IMR-90 (cell line): ENCODE data around the gene PRAC1. TPM values are rescaled to one million over a fixed set of nuclear protein-coding genes. Genes with fewer than 3 reads are reported as not detected.

Source experiments
- ATAC-seq: fragments of 200-7000 bp; cut with Tn5 transposase; 2 replicates; pipeline ENCODE4 v1.9.1; 2020; ENCODE audit warnings: low read depth, mild to moderate bottlenecking, moderate library complexity
- BruUV-seq: library from RNA; stranded (reverse); fragments of 400-500 nt; replicated peaks from 2 replicates; lab custom pipeline; 2021; lab: Mats Ljungman, UMichigan
- CTCF ChIA-PET: fragments of 300-600 bp; formaldehyde crosslinking; extraction: SDS; loops from one replicate; lab custom pipeline; 2021; ENCODE audit warnings: antibody characterized with exemption; lab: Yijun Ruan, JAX
- POLR2A ChIA-PET: fragments of 300-600 bp; sonication (Branson Sonifier 250); formaldehyde crosslinking; loops from one replicate; lab custom pipeline; 2022; ENCODE audit warnings: antibody characterized with exemption; ENCODE audit not compliant: unreplicated experiment; lab: Charles Lee
- DNase-seq: peaks from one replicate; pipeline ENCODE4 v3.0.0; 2013
- H2AFZ ChIP-seq: replicated peaks from 2 replicates; pipeline ENCODE3; 2013; ENCODE audit warnings: low read length, mild to moderate bottlenecking; ENCODE audit not compliant: poor library complexity
- H2AK5ac ChIP-seq: 2 replicates; pipeline ENCODE4 v1.6.1; 2013; ENCODE audit warnings: low read depth, low read length, inconsistent platforms
- H2AK9ac ChIP-seq: replicated peaks from 2 replicates; pipeline ENCODE3; 2013; ENCODE audit warnings: mild to moderate bottlenecking, low read depth, low read length, moderate library complexity; ENCODE audit not compliant: poor library complexity
- H2BK120ac ChIP-seq: 2 replicates; pipeline ENCODE4 v1.6.1; 2013; ENCODE audit warnings: low read depth, low read length, inconsistent platforms
- H2BK15ac ChIP-seq: 3 replicates; pipeline ENCODE4 v1.6.1; 2013; ENCODE audit warnings: low read depth, low read length, inconsistent platforms
- H2BK20ac ChIP-seq: 2 replicates; pipeline ENCODE4 v1.6.1; 2013; ENCODE audit warnings: low read depth, mild to moderate bottlenecking, inconsistent platforms, low read length, moderate library complexity
- H2BK5ac ChIP-seq: 2 replicates; pipeline ENCODE4 v1.6.1; 2013; ENCODE audit warnings: mild to moderate bottlenecking, low read depth, low read length, inconsistent platforms; ENCODE audit not compliant: poor library complexity, severe bottlenecking
- H3K14ac ChIP-seq: replicated peaks from 2 replicates; pipeline ENCODE4 v1.6.1; 2013; ENCODE audit warnings: low read depth, low read length, inconsistent platforms
- H3K18ac ChIP-seq: 2 replicates; pipeline ENCODE4 v1.6.1; 2013; ENCODE audit warnings: low read depth, low read length, control low read depth
- H3K23ac ChIP-seq: 2 replicates; pipeline ENCODE4 v1.6.1; 2013; ENCODE audit warnings: low read depth, low read length, inconsistent platforms
- H3K27ac ChIP-seq: 2 replicates; pipeline ENCODE4 v1.5.1; 2013; ENCODE audit warnings: mild to moderate bottlenecking, control low read depth, low read length; ENCODE audit not compliant: insufficient read depth
- H3K27me3 ChIP-seq: 2 replicates; pipeline ENCODE4 v1.6.1; 2013; ENCODE audit warnings: low read length; ENCODE audit not compliant: control insufficient read depth, insufficient read depth
- H3K36me3 ChIP-seq: 2 replicates; pipeline ENCODE4 v1.6.1; 2013; ENCODE audit warnings: low read length, mixed read lengths; ENCODE audit not compliant: control insufficient read depth, insufficient read depth
- H3K4ac ChIP-seq: 2 replicates; pipeline ENCODE4 v1.6.1; 2013; ENCODE audit warnings: low read depth, low read length, inconsistent platforms
- H3K4me1 ChIP-seq: 2 replicates; pipeline ENCODE4 v1.6.1; 2013; ENCODE audit warnings: low read length, mixed read lengths; ENCODE audit not compliant: control insufficient read depth, insufficient read depth
- H3K4me2 ChIP-seq: 2 replicates; pipeline ENCODE4 v1.6.1; 2013; ENCODE audit warnings: low read depth, mild to moderate bottlenecking, control low read depth, low read length, moderate library complexity
- H3K4me3 ChIP-seq: 2 replicates; pipeline ENCODE4 v1.5.1; 2013; ENCODE audit warnings: low read depth, mild to moderate bottlenecking, control low read depth, low read length, moderate library complexity; ENCODE audit not compliant: insufficient read depth
- H3K56ac ChIP-seq: 2 replicates; pipeline ENCODE4 v1.6.1; 2013; ENCODE audit warnings: low read length, inconsistent platforms; ENCODE audit not compliant: insufficient read depth; ENCODE audit errors: extremely low read depth
- H3K79me1 ChIP-seq, 2 experiments: 2 replicates each; pipeline ENCODE4 v1.6.1; 2013; ENCODE audit warnings: low read length in 2 of 2, inconsistent platforms in 1 of 2, low read depth in 1 of 2
- H3K9ac ChIP-seq: 2 replicates; pipeline ENCODE4 v1.6.1; 2013; ENCODE audit warnings: low read depth, low read length, control low read depth
- H3K9me1 ChIP-seq: 2 replicates; pipeline ENCODE4 v1.6.1; 2013; ENCODE audit warnings: low read length, inconsistent platforms; ENCODE audit not compliant: insufficient read depth
- H3K9me3 ChIP-seq: 2 replicates; pipeline ENCODE4 v1.6.1; 2013; ENCODE audit warnings: low read length; ENCODE audit not compliant: control insufficient read depth, insufficient read depth
- H4K20me1 ChIP-seq: 2 replicates; pipeline ENCODE4 v1.6.1; 2013; ENCODE audit warnings: low read length, inconsistent platforms; ENCODE audit not compliant: insufficient read depth
- H4K5ac ChIP-seq: 2 replicates; pipeline ENCODE4 v1.6.1; 2013; ENCODE audit warnings: mild to moderate bottlenecking, low read depth, low read length, control low read depth
- H4K8ac ChIP-seq, 2 experiments: 2 replicates each; pipeline ENCODE4 v1.6.1; 2013; ENCODE audit warnings: low read depth in 2 of 2, low read length in 2 of 2, control low read depth in 1 of 2, inconsistent platforms in 1 of 2
- H4K91ac ChIP-seq: 2 replicates; pipeline ENCODE4 v1.6.1; 2013; ENCODE audit warnings: low read depth, low read length, inconsistent platforms; ENCODE audit not compliant: insufficient read depth
- BHLHE40 ChIP-seq: fragments of 150-350 bp; IDR thresholded peaks from 2 replicates; pipeline ENCODE4 v1.6.1; 2016; ENCODE audit warnings: mild to moderate bottlenecking, low read depth, low read length
- CEBPB ChIP-seq: IDR thresholded peaks from 2 replicates; pipeline ENCODE4 v1.6.1; 2012; ENCODE audit warnings: low read depth, low read length, improper control_type of control experiment
- CHD1 ChIP-seq: IDR thresholded peaks from 2 replicates; pipeline ENCODE4 v1.6.1; 2012; ENCODE audit warnings: low read depth, low read length, improper control_type of control experiment
- FOS ChIP-seq: fragments of 150-350 bp; IDR thresholded peaks from 2 replicates; pipeline ENCODE4 v1.6.1; 2016; ENCODE audit warnings: low read depth, low read length
- MAFK ChIP-seq: IDR thresholded peaks from 2 replicates; pipeline ENCODE4 v1.6.1; 2012; ENCODE audit warnings: low read depth, low read length, improper control_type of control experiment
- MAZ ChIP-seq: IDR thresholded peaks from 2 replicates; pipeline ENCODE4 v1.6.1; 2012; ENCODE audit warnings: low read depth, mild to moderate bottlenecking, low read length, improper control_type of control experiment, moderate library complexity, borderline replicate concordance
- MXI1 ChIP-seq: IDR thresholded peaks from 2 replicates; pipeline ENCODE4 v1.6.1; 2012; ENCODE audit warnings: low read depth, mild to moderate bottlenecking, low read length, moderate library complexity, borderline replicate concordance
- NFE2L2 ChIP-seq: fragments of 150-350 bp; IDR thresholded peaks from 2 replicates; pipeline ENCODE4 v1.6.1; 2016; ENCODE audit warnings: low read depth, mild to moderate bottlenecking, low read length
- RAD21 ChIP-seq: IDR thresholded peaks from 2 replicates; pipeline ENCODE4 v1.6.1; 2012; ENCODE audit warnings: low read length, improper control_type of control experiment
- RCOR1 ChIP-seq: IDR thresholded peaks from 2 replicates; pipeline ENCODE4 v1.6.1; 2012; ENCODE audit warnings: mild to moderate bottlenecking, low read length, improper control_type of control experiment; ENCODE audit not compliant: insufficient replicate concordance
- RFX5 ChIP-seq: IDR thresholded peaks from 2 replicates; pipeline ENCODE4 v1.8.0; 2012; ENCODE audit warnings: low read depth, mild to moderate bottlenecking, low read length, moderate library complexity
- SMC3 ChIP-seq: fragments of 150-350 bp; IDR thresholded peaks from 2 replicates; pipeline ENCODE4 v1.6.1; 2016; ENCODE audit warnings: low read depth, mild to moderate bottlenecking, antibody characterized with exemption, low read length, moderate library complexity
- WGBS, 2 experiments: methylation state at CpG; one replicate each; pipeline versions ENCODE4 v1.1.5 to v1.1.7; 2013; ENCODE audit warnings: missing lambda C conversion rate in 2 of 2; ENCODE audit not compliant: insufficient read length in 1 of 2; ENCODE audit errors: extremely low coverage in 2 of 2; 5-methylcytosine and 5-hydroxymethylcytosine counted together
- dilution Hi-C: fragments of 300-500 bp; cut with HindIII; formaldehyde crosslinking; loops from one replicate; pipeline ENCODE4 v1.14.3; 2018; ENCODE audit warnings: low sequenced_read_pairs; ENCODE audit not compliant: unreplicated experiment
- in situ Hi-C: fragments of 300-500 bp; cut with MboI; formaldehyde crosslinking; loops from 3 replicates; pipeline ENCODE4 v1.14.3; 2019; ENCODE audit warnings: low sequenced_read_pairs, inconsistent platforms, mixed read lengths
- intact Hi-C: fragments of 100-400 bp; cut with micrococcal nuclease; formaldehyde crosslinking; loops from 2 replicates; pipeline ENCODE4 v1.10.0; 2022
- polyA plus RNA-seq, 3 experiments: library from polyadenylated mRNA; depleted of rRNA; stranded (reverse); fragments of >200 nt; gene quantifications; 2 replicates each; pipeline ENCODE4 v1.2.3, GENCODE V29; 2012; ENCODE audit warnings: low replicate concordance in 1 of 3
- total RNA-seq: library from RNA; depleted of rRNA; stranded (reverse); fragments of >200 nt; gene quantifications from 2 replicates; pipeline ENCODE4 v1.2.3, GENCODE V29; 2012
- TF ChIP-seq, protein P1 (sequence below): fragments of 150-350 bp; IDR thresholded peaks from 2 replicates; pipeline ENCODE4 v1.6.1; 2017; ENCODE audit warnings: mild to moderate bottlenecking, antibody characterized with exemption, low read length, low read depth
- TF ChIP-seq, protein P2 (sequence below): fragments of 150-350 bp; IDR thresholded peaks from 2 replicates; pipeline ENCODE4 v1.6.1; 2016; ENCODE audit warnings: low read depth, mild to moderate bottlenecking, low read length, moderate library complexity, borderline replicate concordance
- TF ChIP-seq, protein P3 (sequence below): conservative IDR thresholded peaks from 2 replicates; pipeline ENCODE4 v1.5.1; 2012; ENCODE audit warnings: mild to moderate bottlenecking, low read depth, low read length, improper control_type of control experiment

The PRAC1 gene
- total and polyA plus RNA-seq, 2 of the 4 experiments (the other 2 are of a cell fraction): not detected

DNA sequence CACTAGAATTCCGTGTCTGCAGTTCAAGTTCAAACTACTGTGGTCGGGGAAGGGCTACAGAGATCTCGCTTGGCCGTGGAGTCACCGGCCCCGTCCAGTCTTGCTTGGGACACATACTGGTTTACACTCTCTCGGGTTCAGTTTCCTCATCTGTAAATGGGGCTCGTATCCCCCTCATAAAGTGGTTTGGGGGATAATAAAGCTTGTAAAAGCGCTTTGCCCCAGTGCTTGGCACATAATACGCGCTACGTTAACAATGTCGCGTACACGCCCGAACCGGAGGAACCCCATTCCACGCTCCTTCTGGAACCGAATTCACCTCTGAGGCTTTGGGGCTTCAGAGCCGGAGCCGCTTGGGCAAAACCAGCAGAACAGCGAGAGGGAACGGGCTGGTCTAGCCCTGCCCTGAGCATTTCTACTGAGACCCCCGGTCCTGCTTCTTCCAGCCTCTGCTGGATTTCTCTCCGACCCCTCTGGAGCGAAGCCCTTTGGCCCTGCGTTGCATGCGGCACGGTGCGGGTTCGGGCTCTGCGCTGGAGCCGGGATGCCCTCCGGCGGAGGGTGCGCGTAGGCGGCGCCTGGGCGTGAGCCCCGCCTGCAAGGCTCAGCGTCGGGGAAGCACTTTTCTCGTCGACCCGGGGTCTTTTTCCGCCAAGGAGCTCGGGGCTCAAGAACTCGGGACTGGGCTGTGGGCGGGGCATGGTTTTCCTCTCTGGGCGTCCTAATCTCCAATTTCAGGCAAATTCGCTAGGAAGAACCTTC lies 32.4 kb upstream of the PRAC1 start:
- Histone ChIP-seq H3K18ac (no peak overlapping the region), H3K14ac (no peak overlapping the region), H4K91ac (no peak overlapping the region), H4K8ac (no peak overlapping the region), H3K4me3 (no peak overlapping the region), H3K9me1 (peaks cover 6% of the 10 kb centered on the region; the same call in 1 of the 2 replicates), H3K4me2 (no peak overlapping the region), H3K56ac (no peak overlapping the region), H3K4me1 (no peaks in the 10 kb centered on the region), H2AFZ (peak overlapping the region; percentile 36), H2BK20ac (no peak overlapping the region), H2BK120ac (no peak overlapping the region), H2AK5ac (no peak overlapping the region), H2BK15ac (no peak overlapping the region), H3K27ac (no peak overlapping the region), H3K79me1 (no peaks in the 10 kb centered on the region), H4K5ac (no peak overlapping the region), H3K9ac (no peak overlapping the region), H3K23ac (peak overlapping the region; percentile 18; the same call in 1 of the 2 replicates), H3K36me3 (no peaks in the 10 kb centered on the region), H3K27me3 (peaks cover 92% of the 10 kb centered on the region), H2AK9ac (no peak overlapping the region), H2BK5ac (no peak overlapping the region), H4K20me1 (peaks cover 17% of the 10 kb centered on the region; the same call in 1 of the 2 replicates), H3K4ac (no peak overlapping the region), H3K9me3 (peaks cover 9% of the 10 kb centered on the region)
- no peak for ATAC-seq
- ChIA-PET CTCF (no interaction called here), POLR2A (no interaction called here)
- dilution Hi-C loops (no loop called here), intact Hi-C loops (no loop called here), in situ Hi-C loops (loop anchor here (25.0 kb wide), 1 partner anchor 367 kb away; no protein-coding TSS in a partner anchor)
- WGBS, 2 experiments: 5% methylated on average over 21 of the region's 52 CpGs; no CpG with 5 or more reads in 1 of the 2 experiments
- DNase-seq: no peak
- no TSS peak for BruUV-seq
- TF ChIP-seq, protein P1, sequence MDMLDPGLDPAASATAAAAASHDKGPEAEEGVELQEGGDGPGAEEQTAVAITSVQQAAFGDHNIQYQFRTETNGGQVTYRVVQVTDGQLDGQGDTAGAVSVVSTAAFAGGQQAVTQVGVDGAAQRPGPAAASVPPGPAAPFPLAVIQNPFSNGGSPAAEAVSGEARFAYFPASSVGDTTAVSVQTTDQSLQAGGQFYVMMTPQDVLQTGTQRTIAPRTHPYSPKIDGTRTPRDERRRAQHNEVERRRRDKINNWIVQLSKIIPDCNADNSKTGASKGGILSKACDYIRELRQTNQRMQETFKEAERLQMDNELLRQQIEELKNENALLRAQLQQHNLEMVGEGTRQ: no peak
- no peak for TF ChIP-seq MAFK
- TF ChIP-seq RFX5: no peak
- no peak for TF ChIP-seq MXI1
- TF ChIP-seq RCOR1: no peak
- TF ChIP-seq, protein P2, sequence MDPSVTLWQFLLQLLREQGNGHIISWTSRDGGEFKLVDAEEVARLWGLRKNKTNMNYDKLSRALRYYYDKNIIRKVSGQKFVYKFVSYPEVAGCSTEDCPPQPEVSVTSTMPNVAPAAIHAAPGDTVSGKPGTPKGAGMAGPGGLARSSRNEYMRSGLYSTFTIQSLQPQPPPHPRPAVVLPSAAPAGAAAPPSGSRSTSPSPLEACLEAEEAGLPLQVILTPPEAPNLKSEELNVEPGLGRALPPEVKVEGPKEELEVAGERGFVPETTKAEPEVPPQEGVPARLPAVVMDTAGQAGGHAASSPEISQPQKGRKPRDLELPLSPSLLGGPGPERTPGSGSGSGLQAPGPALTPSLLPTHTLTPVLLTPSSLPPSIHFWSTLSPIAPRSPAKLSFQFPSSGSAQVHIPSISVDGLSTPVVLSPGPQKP: no peak
- TF ChIP-seq FOS: no peak
- no peak for TF ChIP-seq BHLHE40
- TF ChIP-seq RAD21: no peak
- TF ChIP-seq NFE2L2: no peak
- no peak for TF ChIP-seq SMC3
- TF ChIP-seq, protein P3, sequence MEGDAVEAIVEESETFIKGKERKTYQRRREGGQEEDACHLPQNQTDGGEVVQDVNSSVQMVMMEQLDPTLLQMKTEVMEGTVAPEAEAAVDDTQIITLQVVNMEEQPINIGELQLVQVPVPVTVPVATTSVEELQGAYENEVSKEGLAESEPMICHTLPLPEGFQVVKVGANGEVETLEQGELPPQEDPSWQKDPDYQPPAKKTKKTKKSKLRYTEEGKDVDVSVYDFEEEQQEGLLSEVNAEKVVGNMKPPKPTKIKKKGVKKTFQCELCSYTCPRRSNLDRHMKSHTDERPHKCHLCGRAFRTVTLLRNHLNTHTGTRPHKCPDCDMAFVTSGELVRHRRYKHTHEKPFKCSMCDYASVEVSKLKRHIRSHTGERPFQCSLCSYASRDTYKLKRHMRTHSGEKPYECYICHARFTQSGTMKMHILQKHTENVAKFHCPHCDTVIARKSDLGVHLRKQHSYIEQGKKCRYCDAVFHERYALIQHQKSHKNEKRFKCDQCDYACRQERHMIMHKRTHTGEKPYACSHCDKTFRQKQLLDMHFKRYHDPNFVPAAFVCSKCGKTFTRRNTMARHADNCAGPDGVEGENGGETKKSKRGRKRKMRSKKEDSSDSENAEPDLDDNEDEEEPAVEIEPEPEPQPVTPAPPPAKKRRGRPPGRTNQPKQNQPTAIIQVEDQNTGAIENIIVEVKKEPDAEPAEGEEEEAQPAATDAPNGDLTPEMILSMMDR: no peak
- TF ChIP-seq CEBPB: no peak
- TF ChIP-seq CHD1: no peak
- TF ChIP-seq MAZ: no peak
